NCI-H69 (cell line): ENCODE results near the gene RAP1GAP2.
A peak's percentile ranks its signal among the peaks of the same experiment; 100 is the strongest.

ENCODE experiments used
- DNase-seq: peaks from one replicate; lab custom pipeline; 2025; lab: John Stamatoyannopoulos, UW

Gene RAP1GAP2

GRCh38 chr17:2853283-2854142 lies 57.3 kb downstream of the RAP1GAP2 start:
- DNase-seq, result peak; percentile 64

- peak; percentile 44 for DNase-seq
These were observed 58.2 kb downstream of the RAP1GAP2 start for GRCh38 chr17:2854143-2855055.

GRCh38 chr17:2855063-2855600 lies 58.9 kb downstream of the RAP1GAP2 start:
- no peak for DNase-seq

GRCh38 chr17:2856727-2857126 lies 60.5 kb downstream of the RAP1GAP2 start:
- DNase-seq, result peak; percentile 36

- no peak for DNase-seq
These were observed 63.8 kb downstream of the RAP1GAP2 start for GRCh38 chr17:2860045-2860444.

- no peak for DNase-seq
These were observed 64.6 kb downstream of the RAP1GAP2 start for GRCh38 chr17:2860883-2861282.

GRCh38 chr17:2862197-2862596 lies 66.0 kb downstream of the RAP1GAP2 start:
- no peak for DNase-seq

- no peak for DNase-seq
These were observed 67.0 kb downstream of the RAP1GAP2 start for GRCh38 chr17:2863204-2863603.

- no peak for DNase-seq
These were observed 69.0 kb downstream of the RAP1GAP2 start for GRCh38 chr17:2865228-2865627.

- no peak for DNase-seq
These were observed 71.5 kb downstream of the RAP1GAP2 start for GRCh38 chr17:2867441-2868424.

GRCh38 chr17:2869604-2870003 lies 73.4 kb downstream of the RAP1GAP2 start:
- DNase-seq, result no peak

GRCh38 chr17:2871205-2871604 lies 75.0 kb downstream of the RAP1GAP2 start:
- DNase-seq, result no peak

- DNase-seq, result no peak
These were observed 75.5 kb downstream of the RAP1GAP2 start for GRCh38 chr17:2871720-2872119.

- DNase-seq, result no peak
These were observed 76.0 kb downstream of the RAP1GAP2 start for GRCh38 chr17:2872282-2872681.

GRCh38 chr17:2874189-2874686 lies 78.0 kb downstream of the RAP1GAP2 start:
- no peak for DNase-seq

GRCh38 chr17:2875608-2876007 lies 79.4 kb downstream of the RAP1GAP2 start:
- DNase-seq, result no peak

- no peak for DNase-seq
These were observed 80.2 kb downstream of the RAP1GAP2 start for GRCh38 chr17:2876467-2876866.

- no peak for DNase-seq
These were observed 82.6 kb downstream of the RAP1GAP2 start for GRCh38 chr17:2878751-2879254.

- no peak for DNase-seq
These were observed 83.8 kb downstream of the RAP1GAP2 start for GRCh38 chr17:2880050-2880449.

GRCh38 chr17:2881295-2881694 lies 85.1 kb downstream of the RAP1GAP2 start:
- no peak for DNase-seq
